Measurements from ENCODE around the gene ASTL. TPM values are rescaled to one million over a fixed set of nuclear protein-coding genes. Genes with fewer than 3 reads are reported as not detected.

ASTL gene
- total RNA-seq, 1 experiment from 2014 or later, result 0.23 TPM

GRCh38 chr2:96180521-96180920, 42.2 kb upstream of the ASTL start:
- no peak overlapping the region for H3K27ac Mint-ChIP-seq (ENCODE audit: unreplicated experiment)
- intact Hi-C loops (cut with micrococcal nuclease; ENCODE audit: unreplicated experiment), result no loop called here
- DNase-seq, result no peak
- H3K27me3 Mint-ChIP-seq (ENCODE audit: insufficient read depth, unreplicated experiment), result no peaks in the 10 kb centered on the region
- Histone ChIP-seq H3K4me3 (ENCODE audit: low read depth, low read length) (no peak overlapping the region), H3K4me1 (no peaks in the 10 kb centered on the region), H3K27me3 (replicated peaks; ENCODE audit: control insufficient read depth, insufficient read depth, low read length) (no peaks in the 10 kb centered on the region), H3K36me3 (ENCODE audit: control insufficient read depth, insufficient read depth, low read length) (no peaks in the 10 kb centered on the region), H3K9me3 (no peaks in the 10 kb centered on the region)
- no peak for TF ChIP-seq CTCF (IDR thresholded peaks at IDR 0.05; ENCODE audit: insufficient read depth in 1 of 2, low read depth in 1 of 2, low read length in 1 of 2, severe bottlenecking in 1 of 2, unreplicated experiment in 1 of 2)
- ChIA-PET CTCF (no interaction called here), POLR2A (no interaction called here)
- no TSS peak for BruUV-seq (replicated peaks)
- peaks cover 32% of the 10 kb centered on the region for H3K36me3 Mint-ChIP-seq (ENCODE audit: insufficient read depth, unreplicated experiment)
- no peaks in the 10 kb centered on the region for H3K9me3 Mint-ChIP-seq (ENCODE audit: unreplicated experiment)
- H3K4me3 Mint-ChIP-seq (ENCODE audit: unreplicated experiment), result no peak overlapping the region
- peaks cover 7% of the 10 kb centered on the region for H3K4me1 Mint-ChIP-seq (ENCODE audit: low read depth, unreplicated experiment)

GRCh38 chr2:96180002-96180401, 41.7 kb upstream of the ASTL start:
- Histone ChIP-seq H3K9me3 (no peaks in the 10 kb centered on the region), H3K36me3 (ENCODE audit: control insufficient read depth, insufficient read depth, low read length) (no peaks in the 10 kb centered on the region), H3K4me1 (no peaks in the 10 kb centered on the region), H3K4me3 (ENCODE audit: low read depth, low read length) (no peak overlapping the region), H3K27me3 (replicated peaks; ENCODE audit: control insufficient read depth, insufficient read depth, low read length) (no peaks in the 10 kb centered on the region)
- Mint-ChIP-seq H3K4me3 (ENCODE audit: unreplicated experiment) (no peak overlapping the region), H3K4me1 (ENCODE audit: low read depth, unreplicated experiment) (peaks cover 3% of the 10 kb centered on the region), H3K9me3 (ENCODE audit: unreplicated experiment) (no peaks in the 10 kb centered on the region), H3K27me3 (ENCODE audit: insufficient read depth, unreplicated experiment) (no peaks in the 10 kb centered on the region), H3K36me3 (ENCODE audit: insufficient read depth, unreplicated experiment) (peaks cover 27% of the 10 kb centered on the region), H3K27ac (ENCODE audit: unreplicated experiment) (no peak overlapping the region)
- no peak for TF ChIP-seq CTCF (IDR thresholded peaks at IDR 0.05; ENCODE audit: insufficient read depth in 1 of 2, low read depth in 1 of 2, low read length in 1 of 2, severe bottlenecking in 1 of 2, unreplicated experiment in 1 of 2)
- intact Hi-C loops (cut with micrococcal nuclease; ENCODE audit: unreplicated experiment), result no loop called here
- ChIA-PET CTCF (no interaction called here), POLR2A (no interaction called here)
- DNase-seq, result no peak
- BruUV-seq (replicated peaks), result no TSS peak

- Mint-ChIP-seq H3K4me1 (ENCODE audit: low read depth, unreplicated experiment) (no peaks in the 10 kb centered on the region), H3K9me3 (ENCODE audit: unreplicated experiment) (no peaks in the 10 kb centered on the region), H3K27me3 (ENCODE audit: insufficient read depth, unreplicated experiment) (no peaks in the 10 kb centered on the region), H3K36me3 (ENCODE audit: insufficient read depth, unreplicated experiment) (no peaks in the 10 kb centered on the region), H3K4me3 (ENCODE audit: unreplicated experiment) (no peak overlapping the region), H3K27ac (ENCODE audit: unreplicated experiment) (no peak overlapping the region)
- Histone ChIP-seq H3K36me3 (ENCODE audit: control insufficient read depth, insufficient read depth, low read length) (no peaks in the 10 kb centered on the region), H3K4me3 (ENCODE audit: low read depth, low read length) (no peak overlapping the region), H3K4me1 (no peaks in the 10 kb centered on the region), H3K9me3 (no peaks in the 10 kb centered on the region), H3K27me3 (replicated peaks; ENCODE audit: control insufficient read depth, insufficient read depth, low read length) (no peaks in the 10 kb centered on the region)
- no peak for TF ChIP-seq CTCF (IDR thresholded peaks at IDR 0.05; ENCODE audit: insufficient read depth in 1 of 2, low read depth in 1 of 2, low read length in 1 of 2, severe bottlenecking in 1 of 2, unreplicated experiment in 1 of 2)
- DNase-seq, result no peak
- intact Hi-C loops (cut with micrococcal nuclease; ENCODE audit: unreplicated experiment), result loop anchor here (10.0 kb wide), 1 partner anchor 152 kb away; no protein-coding TSS in a partner anchor
- no TSS peak for BruUV-seq (replicated peaks)
- CTCF ChIA-PET, result interaction anchor here (1.4 kb wide), 1 partner anchor 154 kb away, joined by 4 read pairs; no protein-coding TSS in a partner anchor
- POLR2A ChIA-PET, result no interaction called here
Observed at GRCh38 chr2:96176661-96177060, 38.4 kb upstream of the ASTL start.
